ENCODE data around the gene LZTR1.
"Not testable (repeated sequence)": the region's sequence is repeated elsewhere in the genome, so short reads cannot be mapped to it uniquely, and the experiment has no call there.

Gene LZTR1

DNA sequence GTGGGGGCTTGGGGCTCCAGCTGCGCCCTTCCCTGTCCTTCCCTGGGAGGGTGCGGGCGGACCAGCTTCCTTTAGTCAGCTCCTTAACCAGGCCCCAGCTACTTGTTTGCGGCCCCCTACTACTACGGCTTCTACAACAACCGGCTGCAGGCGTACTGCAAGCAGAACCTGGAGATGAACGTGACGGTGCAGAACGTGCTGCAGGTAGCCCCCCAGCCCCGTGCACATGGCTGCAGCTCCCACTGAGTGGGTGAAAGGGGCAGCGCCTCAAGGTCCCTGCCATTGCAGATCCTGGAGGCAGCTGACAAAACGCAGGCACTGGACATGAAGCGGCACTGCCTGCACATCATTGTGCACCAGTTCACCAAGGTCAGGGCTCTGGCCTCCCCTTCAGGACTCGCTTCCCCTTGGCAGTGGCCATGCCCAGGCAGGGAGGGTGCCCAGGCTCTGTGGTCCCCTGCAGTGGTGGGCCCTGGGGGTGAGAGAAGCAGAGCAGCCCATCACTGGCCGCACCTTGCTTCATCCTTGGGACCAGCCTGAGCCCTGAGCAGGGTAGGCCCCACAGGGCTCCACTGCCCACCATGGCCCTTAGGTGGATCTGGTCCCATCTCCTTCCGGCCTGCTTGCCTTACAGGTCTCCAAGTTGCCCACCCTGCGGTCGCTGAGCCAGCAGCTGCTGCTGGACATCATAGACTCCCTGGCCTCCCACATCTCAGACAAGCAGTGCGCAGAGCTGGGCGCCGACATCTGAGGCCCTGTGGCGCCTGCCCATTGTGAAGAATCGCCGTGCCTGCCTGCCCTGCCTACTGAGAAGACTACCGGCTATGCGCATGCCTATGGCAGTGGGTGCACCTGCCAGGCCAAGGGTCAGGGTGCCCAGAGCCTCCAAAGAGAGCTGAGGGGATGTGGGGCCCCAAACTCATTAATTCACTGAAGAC lies 14.8 kb downstream of the LZTR1 start:
- DNase-seq (ENCODE audit: low read depth) = no peak

DNA sequence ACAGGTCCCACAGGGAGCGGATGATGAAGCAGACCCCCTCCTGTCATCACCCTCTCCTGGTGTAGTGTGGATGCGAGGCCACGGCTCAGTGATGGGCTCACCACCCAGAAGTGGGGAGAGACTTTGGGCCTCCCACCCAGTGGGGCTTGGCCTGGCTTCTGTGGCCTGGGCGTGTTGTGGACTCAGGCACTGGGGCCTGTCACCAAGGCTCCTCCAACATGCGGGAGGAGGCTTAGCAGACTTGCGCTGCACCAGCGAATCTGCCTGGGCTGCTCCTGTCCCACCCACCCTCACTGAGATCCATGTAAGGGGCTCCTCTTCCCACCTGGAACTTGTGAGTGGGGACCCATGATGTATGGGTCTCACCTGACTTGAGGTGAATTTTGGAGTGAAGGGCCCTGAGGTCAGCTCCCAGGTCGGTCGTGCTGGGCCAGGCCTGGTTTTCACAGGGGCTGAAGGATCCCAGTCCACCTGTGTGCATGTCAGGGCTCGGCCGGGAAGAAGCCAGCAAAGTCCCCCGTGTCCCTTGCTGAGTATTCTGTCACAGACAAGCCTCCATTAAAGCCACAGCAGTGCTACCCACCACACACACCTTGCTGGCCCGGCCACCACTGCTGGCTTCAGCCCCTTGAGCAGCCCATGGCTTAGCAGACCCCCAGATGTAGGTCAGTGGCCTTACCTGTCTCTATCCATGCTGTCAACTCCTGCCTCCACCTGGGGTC lies 15.6 kb downstream of the LZTR1 start:
- no peak for DNase-seq (ENCODE audit: low read depth)

- no peak for DNase-seq (ENCODE audit: low read depth)
Measured at GRCh38 chr22:20998411-20999336, 16.6 kb downstream of the LZTR1 start.

GRCh38 chr22:20999350-21000206 lies 17.5 kb downstream of the LZTR1 start:
- no peak for DNase-seq (ENCODE audit: low read depth)

DNA sequence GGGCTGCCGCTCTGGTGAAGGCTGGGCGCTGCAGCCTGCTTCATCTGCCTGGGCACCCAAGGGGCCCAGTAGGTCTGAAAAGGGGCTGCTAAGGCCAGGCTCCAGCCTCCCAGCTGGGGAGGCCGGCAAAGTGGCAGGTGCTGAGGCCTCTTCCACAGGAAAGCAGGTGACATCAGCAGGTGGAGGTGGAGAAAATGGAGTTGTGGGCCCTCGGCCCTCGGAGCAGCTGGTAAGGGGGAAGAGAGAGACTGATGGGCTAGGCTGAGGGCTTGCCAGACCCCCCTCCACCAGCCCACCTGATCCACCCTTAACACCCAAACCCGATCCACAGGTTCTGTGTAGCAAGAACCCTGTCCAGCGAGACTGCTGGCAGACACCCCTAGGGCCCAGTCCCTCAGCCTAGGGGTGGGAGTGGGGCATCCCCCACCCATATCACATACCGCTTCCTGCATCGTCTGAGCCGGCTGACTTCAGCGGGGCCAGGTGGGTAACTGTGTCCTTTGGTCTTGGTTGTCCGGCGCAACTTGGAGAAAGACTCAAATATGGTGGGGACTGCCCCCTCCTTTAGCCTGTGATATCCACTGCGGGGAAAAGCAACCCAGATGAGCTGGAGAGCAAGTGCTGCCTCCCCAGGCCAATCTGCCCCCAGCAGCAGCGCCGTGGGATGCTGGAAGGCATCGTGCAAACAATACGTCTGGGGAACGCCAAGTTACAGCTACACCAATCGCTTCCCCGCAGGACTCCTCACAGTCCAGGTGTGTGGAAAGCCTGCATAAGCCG lies 18.3 kb downstream of the LZTR1 start:
- no peak for DNase-seq (ENCODE audit: low read depth)

DNA sequence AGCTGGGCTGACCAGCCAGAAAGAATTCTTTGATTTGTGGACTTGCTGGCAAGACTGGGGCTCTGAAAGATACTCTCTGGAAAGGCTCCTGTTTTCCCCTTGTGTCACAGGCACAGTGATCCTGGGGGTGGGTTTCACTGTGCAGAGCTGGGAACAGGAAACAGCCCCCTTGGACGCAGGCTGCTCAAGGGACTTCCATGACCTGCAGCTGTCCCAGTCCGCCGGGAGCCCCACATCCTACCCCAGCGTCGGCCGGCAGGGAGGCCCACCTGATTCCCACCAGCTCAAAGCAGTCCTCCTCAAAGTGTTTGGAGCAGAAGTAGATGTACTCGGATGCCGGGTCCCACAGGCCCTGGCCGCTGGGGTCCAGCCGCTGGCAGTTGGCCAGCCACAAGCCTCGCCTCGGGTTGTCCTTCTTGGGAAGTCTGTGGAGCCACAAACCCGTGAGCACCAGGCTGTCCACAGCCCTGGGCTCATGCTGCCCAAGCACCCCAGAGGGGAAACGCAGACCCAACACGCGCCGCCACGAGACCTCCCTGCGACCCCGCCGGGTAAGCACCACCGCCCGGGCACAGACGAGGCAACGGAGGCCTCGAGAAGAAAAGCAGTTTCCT lies 19.0 kb downstream of the LZTR1 start:
- no peak for DNase-seq (ENCODE audit: low read depth)

DNA sequence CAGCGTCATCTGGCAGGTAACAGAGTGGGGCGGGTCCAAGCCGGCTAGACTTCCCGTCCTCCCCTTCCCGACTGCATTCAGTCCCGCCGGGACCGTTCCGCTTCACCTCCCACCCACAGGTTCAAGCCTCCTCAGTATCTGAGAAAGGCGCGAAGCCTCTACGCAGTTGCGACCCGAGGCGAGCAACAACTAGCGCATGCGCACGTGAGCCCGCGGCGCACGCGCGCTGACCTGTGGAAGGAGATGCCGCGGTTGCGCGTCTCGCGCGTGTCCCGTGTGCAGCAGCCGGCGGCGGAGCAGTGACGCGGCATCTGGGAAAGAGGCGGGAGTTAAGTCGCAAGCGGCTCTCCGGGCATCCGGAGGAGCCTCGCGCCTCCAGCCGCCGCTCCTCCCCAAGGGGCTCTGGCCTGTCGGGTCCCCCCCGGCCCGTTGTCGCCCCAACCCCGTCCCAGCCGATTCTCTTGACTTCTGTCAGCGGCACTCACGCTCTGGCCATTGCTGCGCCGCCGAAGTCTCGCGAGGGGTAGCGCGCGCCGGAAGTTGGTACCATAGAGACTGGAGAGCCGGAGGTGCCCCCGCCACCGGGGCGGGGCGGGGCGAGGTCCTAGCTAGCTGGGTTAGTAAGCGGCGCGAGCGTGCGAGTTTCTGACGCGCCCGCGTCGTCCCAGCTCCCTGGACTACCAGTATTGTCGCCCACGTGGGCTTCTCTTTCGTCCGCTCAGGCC lies 19.7 kb downstream of the LZTR1 start, which contains the start of gene THAP7:
THAP7 (minus strand) TSS at position 518 of the 725 bp plus-strand sequence; CDS start at position 311, 207 bp downstream.
- DNase-seq (ENCODE audit: low read depth) = peak; percentile 96

- no peak for DNase-seq (ENCODE audit: low read depth)
Measured at GRCh38 chr22:21003782-21004181, 21.7 kb downstream of the LZTR1 start.

DNA sequence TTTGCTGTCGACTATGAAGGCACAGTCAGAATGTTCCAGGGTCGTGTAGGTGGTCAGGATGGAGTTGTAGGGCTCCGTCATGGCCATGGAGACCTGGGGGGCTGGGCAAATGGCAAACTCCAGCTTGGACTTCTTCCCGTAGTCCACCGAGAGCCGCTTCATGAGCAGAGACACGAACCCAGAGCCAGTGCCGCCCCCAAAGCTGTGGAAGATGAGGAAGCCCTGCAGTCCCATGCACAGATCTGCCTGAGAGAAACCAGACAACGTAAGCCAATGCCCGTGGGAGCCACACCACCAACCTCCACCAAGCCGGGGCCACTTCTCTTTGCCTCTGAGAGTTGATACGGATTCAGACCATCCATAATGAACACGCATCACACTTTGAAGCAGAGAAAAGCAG lies 27.1 kb downstream of the LZTR1 start:
- DNase-seq (ENCODE audit: low read depth) = not testable (repeated sequence)

DNA sequence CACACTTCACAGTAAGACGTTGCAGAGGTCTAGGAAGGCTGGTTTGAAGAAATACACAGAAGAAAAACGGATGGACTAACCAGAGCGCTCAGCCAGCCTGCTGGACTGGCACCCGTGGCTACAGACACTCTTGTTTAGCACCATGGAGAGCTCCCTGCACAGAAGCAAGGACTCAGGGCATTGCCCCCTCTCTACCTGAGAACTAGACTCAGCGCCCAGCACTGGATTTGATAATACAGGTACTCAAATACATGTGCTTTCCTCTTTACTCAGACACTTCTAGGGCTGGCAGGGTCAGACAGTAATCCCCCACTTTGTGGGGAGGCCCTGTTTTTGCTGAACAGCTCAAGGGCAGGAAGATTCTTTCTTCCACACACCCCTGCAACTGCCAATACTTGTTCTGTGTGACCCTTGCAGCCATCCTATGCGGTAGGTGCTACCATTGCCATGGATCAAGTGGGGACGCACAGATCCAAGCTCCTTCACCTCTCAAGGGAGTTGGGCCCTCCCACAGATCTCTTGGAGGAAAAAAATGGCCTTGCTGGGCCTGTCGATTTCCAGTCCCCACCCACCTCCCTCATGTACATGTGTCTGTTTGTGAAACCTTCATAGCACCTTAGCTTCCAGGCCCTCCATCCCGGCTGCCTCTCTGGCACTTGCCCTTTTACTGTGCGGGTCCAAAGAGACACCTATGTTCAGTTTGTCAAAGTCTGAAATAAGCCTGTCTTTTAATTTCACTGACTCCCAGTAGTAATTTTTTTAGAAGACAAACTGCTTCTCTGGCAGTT lies 27.7 kb downstream of the LZTR1 start:
- no peak for DNase-seq (ENCODE audit: low read depth)

DNA sequence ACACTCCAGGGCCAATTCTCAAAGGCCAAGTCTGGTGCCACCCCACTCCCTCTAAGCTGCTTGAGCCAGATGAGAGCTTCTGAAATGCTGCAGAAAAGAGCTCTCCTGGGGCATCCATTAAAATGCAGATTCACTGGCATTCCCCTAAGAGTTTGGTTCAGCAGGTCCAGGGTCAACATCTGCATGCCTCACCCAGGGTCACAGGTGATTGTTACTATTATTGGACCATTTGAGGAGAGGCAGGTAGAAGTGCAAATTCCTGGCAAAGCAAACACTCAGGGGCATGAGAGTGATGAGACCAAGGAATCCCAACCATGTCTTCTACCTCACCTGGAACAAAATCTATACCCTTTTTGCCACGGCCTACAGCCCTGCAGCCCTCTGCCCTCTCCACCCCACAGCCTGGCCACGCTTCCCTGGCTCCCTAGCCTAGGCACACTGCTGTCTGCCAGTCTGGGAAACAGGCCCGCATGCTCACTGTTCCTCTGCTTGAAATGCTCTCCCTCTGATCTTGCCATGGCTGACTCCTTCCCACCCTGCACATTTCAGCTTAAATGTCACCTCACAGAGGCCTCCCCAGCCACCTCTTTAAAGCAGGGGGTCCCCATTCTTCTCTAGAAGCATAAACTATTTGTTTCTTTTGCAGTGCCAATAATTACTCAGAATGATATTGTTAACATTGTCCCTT lies 28.5 kb downstream of the LZTR1 start:
- DNase-seq (ENCODE audit: low read depth) = no peak

- DNase-seq (ENCODE audit: low read depth) = no peak
Measured at GRCh38 chr22:21012446-21013407, 30.6 kb downstream of the LZTR1 start.

DNA sequence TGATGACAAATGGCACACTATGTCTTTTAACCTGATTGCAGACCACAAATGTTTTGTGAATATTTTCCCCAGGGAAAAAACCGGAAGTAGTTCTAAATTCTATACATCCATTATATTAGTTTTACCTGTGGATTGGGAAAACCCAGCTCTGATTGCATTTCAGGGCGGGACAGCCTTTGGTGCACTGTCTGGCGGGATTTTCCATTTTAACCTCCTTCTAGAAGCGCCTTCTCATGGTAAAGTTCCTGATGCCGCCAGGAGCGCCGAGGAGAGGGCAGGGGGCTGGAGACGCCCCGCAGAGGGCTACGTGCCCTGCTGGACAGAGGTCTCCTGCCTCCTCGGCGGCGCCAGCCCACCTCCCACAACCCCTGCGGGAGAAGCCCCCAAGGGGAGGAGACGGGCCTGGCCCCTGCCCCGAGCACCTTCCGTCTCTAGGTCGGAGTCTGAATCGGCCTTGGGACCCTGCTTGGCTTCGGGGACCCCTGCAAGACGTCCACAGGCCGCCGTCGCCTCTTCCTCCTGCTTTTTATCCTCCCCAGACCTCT lies 31.6 kb downstream of the LZTR1 start:
- no peak for DNase-seq (ENCODE audit: low read depth)

GRCh38 chr22:21014202-21014725 lies 32.2 kb downstream of the LZTR1 start:
- DNase-seq (ENCODE audit: low read depth) = peak; percentile 86

GRCh38 chr22:21014726-21015465 lies 32.8 kb downstream of the LZTR1 start, which contains the start of gene P2RX6:
Gene P2RX6 (plus strand): TSS chr22:21015165. CDS start chr22:21015175, 10 bp downstream.
- DNase-seq (ENCODE audit: low read depth) = no peak
